Glomerular visceral epithelial cell (primary cell): ENCODE data around the gene TK2.
A peak's percentile ranks its signal among the peaks of the same experiment; 100 is the strongest.
"Not testable (repeated sequence)": the region's sequence is repeated elsewhere in the genome, so short reads cannot be mapped to it uniquely, and the experiment has no call there.

Experiments
- DNase-seq: peaks from one replicate; pipeline ENCODE4 v3.0.0-alpha.2; 2016; ENCODE audit errors: extremely low spot score

TK2 gene

DNA sequence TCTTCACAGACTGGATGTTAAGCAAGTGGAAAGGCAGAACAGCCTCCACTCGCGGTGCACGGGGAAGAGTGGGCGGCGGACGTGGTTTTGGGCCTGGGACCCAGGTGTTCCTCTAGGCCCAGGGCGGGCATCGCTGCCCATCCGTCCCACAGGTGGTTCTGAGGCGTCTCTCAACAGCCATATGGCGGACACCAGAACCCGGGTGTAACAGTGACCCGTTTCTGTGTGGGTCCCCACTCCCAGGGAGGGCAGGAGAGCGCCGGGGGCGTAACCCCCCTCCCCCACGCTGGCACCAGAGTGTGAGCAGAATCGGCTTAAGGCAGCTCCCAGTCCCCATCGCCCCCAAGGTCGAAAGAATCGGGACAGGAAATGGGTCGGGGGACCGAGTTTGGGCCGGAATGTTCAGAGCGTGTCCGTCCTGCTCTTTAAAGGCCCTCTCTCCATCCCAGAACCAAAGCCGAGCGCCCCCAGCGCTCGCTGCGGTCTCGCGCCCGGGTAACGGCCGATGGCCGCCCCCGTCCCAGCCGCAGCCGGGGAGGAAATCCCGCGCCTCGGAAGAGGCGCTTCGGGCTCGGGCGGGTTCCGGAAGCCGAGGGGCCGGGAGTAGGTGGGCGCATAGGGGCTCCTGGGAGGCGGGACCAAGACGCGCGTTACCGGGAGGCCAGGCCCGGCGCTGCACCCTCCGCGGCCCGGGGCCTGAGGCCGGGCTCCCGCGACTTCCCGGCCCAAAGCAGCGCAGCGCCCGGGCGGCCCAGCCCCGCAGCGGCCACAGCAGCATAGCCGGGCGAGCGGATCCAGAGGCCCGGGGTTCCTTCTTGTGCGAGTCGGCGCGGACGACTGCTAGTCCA lies at the start of gene TK2:
TK2 (minus strand) TSS at position 839 of the 848 bp plus-strand sequence; CDS start at position 778, 61 bp downstream.
- peak; percentile 61 for DNase-seq

DNA sequence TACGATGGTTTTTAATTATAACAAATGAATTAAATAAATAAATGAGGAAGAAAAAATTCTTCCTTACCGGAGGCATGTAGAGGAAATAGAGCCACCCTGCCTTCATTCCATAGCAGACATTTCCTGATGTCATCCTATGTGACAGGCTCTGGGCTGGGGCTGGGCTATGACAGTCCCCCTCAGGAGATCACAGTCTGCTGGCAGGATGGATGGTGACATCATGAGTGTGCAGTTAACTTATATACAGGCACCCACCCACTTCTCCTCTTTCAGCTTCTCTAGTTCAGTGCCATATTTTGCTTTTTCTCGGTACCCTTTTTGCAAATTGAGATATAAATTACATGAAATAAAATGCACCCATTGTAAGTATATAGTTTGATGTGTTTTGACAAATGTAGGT lies 48.2 kb upstream of the TK2 start:
- DNase-seq: no peak

DNA sequence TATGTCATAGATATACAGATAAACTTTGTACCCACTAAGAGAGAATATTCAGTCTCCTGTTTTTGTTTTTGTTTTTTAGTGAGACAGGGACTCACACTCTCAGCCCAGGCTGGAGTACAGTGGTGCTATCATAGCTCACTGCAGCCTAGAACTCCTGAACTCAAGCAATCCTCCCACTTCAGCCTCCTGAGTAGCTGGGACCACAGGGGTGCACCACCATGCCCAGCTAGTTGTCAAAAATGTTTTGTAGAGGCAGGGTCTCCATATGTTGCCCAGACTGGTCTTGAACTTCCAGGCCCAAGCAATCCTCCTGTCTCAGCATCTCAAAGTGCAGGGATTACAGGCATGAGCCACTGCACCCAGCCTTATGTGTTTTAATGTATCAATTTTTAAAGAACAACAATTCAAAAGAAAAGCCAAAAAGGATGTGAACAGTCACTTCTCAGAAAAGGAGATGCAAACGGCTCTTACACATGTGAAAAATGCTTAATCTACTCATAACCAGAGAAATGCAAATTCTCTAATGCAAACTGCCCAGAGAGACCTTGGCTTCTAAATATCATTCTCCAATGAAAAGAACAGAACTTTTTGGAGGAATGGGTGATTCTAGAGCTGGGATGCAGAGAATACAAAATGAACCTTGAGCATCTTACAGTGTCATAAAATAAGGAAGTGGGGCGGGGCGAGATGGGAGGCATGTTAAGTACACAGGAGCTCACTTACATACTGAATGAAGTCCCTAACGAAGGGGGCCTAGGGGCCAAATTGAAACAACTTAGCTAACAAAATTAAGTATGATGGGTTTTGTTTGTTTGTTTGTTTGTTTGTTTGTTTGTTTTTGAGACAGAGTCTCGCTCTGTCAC lies 47.3 kb upstream of the TK2 start:
- DNase-seq: no peak

DNA sequence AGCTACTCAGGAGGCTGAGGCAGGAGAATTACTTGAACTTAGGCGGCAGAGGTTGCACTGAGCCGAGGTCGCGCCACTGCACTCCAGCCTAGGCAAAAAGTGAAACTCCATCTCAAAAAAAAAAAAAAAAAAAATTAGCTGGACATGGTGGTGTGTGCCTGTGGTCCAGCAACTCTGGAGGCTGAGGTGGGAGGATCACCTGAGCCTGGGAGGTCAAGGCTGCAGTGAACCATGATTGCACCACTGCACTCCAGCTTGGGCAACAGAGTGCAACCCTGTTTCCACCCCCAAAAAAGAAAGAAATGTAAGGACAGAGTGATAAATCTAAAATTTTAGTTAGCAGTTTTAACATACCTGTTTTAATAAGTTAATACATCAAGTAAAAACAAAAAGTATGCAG lies 46.6 kb upstream of the TK2 start:
- not testable (repeated sequence) for DNase-seq

DNA sequence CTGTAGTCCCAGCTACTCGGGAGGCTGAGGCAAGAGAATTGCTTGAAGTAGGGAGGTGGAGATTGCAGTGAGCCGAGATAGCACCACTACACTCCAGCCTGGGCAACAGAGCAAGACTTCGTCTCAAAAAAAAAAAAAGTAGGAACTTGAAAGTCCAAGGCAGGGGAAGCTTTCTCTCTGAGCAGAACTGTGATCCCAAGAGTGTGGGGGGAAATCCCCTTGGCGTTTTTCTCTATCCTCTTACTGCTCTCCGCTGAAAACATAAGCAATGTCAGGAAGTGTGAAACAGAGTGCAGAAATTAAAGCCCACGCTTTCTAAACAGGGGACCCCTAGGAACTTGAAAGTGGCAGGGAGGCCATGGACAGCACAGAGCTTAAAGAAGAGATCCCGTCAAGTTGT lies 44.8 kb upstream of the TK2 start:
- no peak for DNase-seq

DNA sequence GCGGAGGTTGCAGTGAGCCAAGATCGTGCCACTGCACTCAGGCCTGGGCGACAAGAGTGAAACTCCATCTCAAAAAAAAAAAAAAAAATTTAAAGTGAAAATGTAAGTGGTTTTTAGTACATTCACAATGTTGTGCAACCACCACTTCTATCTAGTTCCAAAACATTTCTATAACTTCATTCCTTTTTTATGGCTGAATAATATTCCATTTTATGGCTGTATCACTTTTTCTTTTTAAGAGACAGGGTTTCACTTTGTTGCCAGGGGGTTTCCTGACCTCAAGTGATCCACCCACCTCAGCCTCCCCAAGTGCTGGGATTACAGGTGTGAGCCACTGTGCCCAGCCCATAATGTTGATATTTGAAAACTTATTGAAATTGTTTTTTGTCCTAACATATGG lies 42.9 kb upstream of the TK2 start:
- DNase-seq: no peak

DNA sequence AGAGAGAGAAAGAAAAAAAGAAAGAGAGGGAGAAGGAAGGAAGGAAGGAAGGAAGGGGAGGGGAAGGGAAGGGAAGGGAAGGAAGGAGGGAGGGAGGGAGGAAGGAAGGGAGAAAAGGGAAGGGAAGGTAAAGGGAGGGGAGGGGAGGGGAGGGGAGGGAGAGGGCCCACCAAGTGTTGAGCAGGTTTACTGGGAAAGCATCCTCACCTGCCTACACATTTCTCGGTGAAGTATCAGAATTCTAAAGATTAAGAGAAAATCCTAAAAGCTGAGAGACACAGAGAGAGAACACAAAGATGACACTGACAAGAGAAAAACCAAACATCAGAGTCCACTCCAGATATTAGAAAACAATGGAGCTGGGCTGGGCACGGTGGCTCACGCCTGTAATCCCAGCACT lies 42.3 kb upstream of the TK2 start:
- DNase-seq: no peak

DNA sequence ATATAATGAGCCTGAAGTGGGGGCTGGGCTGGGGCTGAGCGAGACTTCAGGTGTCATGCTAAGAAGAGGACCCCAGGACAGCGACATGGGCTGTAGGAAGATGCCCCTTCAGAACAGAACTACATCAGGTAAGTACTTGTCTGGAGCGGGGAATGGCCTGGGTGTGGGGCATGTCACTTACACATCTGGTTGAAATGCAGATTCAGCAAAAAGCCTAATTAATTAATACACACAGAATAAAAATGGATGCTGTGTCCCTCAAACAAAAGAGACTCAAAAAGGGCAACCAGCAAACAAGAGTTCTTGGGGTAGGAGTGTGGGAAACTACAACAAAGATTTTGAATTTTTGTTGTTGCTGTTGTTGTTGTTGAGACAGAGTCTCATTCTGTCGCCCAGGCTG lies 41.1 kb upstream of the TK2 start:
- no peak for DNase-seq

DNA sequence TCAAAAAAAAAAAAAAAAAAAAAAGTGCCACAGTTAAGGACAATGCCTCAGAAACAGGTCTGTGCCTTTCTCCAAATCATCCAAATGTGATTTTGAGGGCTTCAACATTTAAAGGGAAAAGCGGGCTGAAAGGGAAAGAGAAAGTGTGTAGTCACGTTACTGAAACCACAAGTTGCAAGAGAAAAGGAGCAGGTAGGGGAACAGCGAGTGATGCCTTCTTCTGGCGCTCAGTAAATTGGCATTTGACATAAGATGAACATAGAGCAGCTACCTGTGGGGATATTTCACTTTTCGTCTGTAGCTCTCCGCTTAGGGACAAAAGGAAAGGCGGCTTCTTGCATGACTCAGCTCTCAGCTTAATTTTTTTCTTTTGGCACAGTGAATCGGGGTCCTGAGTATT lies 40.4 kb upstream of the TK2 start:
- DNase-seq: no peak

DNA sequence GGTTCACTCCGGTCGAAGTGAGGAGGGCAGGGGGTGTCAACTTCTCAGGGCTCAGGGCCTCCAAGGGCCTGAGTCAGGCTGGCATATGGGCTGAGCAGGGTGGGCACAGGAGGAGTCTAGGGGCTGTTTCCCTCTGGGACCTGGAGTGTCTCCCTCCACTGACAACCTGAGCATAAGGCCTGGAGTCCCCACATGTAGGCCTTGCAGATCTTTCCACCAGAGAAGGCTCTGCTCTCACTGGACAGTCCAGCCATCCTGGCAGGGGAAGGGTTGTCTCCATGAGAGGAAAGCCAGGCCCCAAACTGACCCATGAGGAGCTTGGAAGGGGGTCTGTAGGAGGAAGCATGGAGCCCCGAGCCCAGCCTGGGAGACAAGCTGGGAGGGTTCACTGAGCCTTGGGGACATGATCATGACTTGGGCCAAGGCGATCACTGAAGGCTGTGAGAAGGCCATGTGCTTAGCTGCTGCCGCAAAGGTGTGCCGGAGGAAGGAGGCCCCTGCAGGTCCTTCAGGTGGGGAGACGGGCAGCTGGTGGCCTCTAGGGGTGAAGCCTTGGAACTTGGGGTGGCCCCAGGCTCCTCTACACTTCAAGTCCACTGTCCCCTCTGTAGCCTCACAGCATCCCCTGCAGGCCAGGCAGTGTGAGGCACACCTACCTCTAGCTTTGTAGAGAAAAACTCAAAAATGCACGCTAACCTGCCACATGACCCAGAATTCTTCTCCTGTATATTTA lies 39.2 kb upstream of the TK2 start:
- DNase-seq: no peak

DNA sequence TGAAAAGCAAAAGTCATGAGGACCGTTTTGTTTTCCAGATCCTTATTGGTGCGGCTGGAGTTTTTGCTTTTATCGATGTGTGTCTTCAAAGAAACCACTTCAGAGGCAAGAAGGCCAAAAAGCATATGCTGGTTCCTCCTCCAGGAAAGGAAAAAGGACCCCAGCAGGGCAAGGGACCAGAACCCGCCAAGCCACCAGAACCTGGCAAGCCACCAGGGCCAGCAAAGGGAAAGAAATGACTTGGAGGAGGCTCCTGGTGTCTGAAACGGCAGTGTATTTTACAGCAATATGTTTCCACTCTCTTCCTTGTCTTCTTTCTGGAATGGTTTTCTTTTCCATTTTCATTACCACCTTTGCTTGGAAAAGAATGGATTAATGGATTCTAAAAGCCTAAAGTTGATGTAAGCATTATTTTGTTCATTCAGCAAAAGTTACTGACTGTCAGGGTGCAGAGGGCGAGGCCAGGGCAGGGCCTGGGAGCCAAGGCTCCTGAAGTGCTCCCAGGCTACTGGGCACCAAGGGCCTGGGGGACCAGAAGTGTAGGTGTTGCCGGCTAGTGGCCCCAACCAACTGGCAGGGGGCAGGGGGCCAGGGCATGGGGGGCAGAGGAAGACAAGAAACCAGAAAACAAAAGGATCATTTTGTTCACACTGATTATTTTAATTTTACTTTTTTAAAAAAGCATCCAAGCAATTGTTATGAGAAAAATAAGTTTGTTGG lies 38.1 kb upstream of the TK2 start:
- no peak for DNase-seq

DNA sequence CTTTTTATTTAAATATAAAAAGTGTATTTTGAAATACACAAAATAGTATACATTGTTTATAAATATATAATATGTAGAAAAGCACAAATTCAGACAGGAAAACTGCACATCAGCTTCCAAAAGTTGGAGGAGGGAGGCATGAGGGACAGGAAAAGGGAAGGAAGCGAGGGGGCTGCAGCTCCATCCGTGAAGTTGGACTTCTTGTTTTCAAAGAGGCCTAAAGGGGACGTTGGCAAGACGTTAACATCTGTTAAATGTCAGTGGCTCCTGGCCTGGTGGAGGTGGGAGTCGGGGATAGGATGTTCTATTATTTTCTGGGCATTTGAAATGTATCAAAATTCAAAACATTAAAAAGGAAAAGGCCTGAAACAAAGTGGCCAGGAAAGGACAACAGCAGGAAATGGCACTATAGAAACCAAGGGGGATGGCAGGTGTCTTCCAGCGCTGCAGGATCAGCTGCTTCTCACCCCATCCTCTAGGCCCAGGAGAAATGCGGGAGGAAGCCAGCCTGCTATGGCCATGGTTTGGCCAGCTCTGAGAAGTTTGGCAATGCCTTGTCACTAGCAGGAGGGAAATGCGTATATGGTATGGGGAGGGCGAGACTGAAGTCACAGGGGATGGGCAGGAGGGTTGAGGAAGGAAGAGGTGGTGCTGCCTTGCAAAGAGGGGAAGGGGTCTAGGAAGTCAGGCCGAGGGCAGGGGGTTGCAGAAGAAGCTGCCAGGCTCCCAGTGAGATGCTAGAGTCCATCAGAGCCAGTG lies 35.7 kb upstream of the TK2 start:
- DNase-seq: no peak

DNA sequence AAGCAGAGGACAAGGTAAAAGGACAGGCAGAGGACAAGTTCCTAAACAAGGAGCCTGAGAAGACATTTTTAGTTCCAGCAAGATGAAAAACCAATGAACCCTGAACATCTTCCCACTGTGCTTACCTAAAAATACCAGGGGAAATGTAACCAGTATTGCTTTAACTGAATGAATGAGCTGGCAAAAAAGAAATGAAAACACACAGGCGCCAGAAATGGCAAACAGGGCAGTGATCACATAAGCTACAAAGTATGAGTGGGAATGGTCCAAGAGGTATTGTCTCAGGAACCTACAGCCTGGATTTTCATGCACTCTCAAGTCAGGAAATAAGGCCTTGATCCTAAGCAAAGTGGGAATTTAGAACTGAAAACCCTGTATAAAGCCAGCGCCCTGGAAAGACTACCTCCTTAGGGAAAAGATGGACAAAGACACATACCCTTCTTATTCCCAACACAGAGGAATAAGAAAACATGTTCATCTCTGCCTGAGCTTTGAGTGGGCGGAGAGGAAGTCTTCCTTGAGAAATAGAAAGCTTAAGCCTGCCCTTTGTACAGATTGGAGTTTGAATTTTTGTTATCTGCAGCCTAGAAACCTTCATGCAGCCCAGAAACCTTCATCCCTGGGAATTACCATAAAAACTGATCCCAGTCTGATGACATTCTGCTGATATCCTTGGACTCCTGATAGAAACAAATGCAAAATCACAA lies 31.5 kb upstream of the TK2 start:
- no peak for DNase-seq

DNA sequence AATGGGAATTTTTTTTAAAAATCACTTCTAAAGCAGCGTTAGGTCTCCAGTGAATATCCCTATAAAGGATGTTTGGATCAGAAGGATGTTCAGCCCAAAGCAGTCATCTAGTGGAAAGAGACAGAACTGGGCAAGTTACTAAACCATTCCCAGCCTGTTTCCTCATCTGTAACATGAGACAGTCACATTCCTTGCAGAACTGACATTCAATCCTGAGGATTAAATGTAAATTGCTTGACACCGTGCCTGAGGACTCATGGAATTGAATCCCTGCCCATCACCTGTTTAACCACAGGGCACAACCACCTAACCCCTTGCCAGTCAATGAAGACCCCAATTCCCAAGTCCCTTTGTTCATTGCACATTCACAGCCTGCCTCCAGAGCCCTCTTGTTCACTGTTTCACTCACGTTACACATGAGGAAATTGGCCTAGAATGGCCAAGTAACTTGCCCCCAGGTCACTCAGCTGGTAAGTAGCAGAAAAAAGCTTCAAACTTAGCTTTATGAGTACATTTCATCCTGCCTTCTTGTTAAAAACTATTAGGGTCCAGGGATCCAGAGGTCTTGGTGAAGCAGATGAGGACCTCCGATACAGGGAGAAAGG lies 30.8 kb upstream of the TK2 start:
- peak; percentile 59 for DNase-seq

DNA sequence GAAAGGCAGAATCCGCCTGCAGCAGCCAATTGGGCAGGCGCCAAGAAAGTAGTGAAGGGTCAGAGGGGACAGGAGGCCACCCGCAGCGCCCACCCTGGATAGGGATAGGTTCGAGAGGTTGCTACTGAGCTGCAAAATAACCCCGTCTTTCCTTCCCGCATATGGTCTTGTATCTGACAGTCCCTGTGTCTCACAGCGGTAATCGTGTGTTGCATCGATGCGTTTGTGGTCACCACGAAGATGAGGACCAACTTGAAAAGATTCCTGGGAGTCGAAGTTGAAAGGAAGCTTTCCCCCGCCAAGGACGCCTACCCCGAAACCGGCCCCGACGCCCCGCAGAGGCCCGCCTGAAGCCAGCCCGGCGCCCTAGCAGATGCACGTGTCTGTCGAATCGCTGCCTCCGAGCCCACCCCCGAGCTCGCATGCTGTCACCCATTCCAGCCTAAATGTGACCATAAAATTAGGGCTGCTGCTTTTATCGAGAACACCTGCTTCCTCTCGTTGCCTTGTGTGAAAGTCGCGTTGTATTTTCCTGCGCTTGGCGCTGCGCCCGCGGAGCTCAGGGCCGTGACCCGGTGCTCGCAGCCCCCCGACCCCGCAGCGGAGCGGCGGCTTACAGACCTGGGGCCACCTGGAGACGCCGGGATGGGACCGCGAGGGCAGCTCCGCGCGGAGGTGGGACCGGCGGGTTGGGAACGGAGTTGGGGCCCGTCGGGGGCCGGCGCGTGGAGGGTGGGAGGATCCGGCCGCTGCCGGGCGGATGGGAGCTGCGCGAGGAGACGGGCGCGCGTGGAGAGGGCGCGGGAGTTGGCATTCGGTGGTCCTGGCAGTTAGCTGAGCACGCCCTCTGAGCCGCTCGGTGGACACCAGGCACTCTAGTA lies 29.0 kb upstream of the TK2 start, which contains the start of gene CMTM2:
CMTM2 (plus strand) TSS at position 813 of the 881 bp plus-strand sequence. CDS start 145 bp downstream, outside the sequence.
- DNase-seq: no peak

DNA sequence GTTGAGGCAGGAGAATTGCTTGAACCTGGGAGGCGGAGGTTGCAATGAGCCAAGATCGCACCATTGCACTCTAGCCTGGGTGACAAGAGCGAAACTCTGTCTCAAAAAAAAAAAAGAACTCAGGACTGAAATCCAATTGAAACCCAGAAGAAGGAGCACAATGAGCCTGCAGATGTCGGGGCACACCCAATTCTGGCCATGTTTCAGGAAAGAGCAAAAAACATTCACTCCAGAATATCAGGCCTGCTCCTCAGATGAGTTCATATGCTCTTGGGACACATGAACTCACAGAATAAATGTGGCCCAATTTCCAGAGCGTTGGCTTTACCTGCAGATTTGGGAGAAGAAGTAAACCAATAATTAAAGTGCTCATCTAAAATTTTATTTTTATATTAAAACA lies 26.4 kb upstream of the TK2 start:
- DNase-seq: no peak

DNA sequence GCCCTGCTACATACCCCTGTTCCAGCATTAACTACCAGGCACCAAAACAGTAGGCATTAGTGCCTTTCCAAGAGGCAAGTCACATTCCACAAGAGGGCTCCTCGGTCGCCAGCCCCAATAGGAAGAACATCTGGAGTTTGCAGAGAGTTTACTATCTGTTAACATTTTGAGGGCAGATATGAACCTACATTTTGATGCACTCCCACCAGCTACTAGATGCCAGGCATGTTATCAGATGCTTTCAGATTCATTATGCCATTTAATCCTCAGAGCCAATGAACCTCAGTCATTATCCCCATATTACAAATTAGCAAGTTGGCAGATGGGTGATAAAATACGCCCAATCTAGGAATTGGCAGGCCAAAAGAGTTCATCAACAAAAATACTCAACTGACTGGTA lies 25.1 kb upstream of the TK2 start:
- DNase-seq: no peak

DNA sequence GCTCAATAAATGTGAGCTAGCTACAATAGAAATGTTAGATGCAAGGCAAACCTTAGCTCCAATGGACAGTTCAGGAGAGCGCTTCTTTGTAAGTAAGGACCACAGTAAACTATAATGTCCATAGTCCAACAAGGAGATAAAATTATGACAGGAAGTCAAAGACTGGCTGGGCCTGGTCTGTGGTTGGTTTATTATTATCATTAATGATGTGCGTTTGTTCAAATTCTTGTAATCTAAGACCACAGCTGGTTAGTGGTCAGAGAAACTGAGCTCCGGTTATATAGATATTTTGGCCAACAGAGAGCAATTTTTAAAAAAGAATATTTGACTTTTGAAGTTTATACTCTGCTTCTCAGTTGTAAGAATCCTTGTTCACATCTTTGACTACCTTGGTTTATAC lies 24.6 kb upstream of the TK2 start:
- no peak for DNase-seq

DNA sequence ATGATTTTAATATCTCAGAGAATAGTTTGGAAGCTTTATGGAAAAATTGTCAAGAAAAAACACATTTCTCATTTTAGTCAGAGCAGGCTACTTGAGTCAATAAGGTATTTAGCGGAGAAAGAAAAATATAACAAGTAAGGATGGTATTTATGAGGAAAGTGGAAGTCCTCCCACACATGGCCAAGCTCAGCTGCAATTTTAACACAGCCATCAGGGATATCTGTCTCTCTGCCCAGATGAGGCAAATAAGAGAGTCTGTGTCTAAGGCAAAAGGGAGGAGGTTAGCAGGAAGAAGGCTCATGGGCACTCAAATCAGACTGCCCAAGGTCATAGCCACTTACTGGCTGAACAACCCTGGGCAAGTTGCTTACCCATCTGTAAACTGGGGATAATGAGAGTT lies 24.2 kb upstream of the TK2 start:
- DNase-seq: no peak
